Measurements from ENCODE around the gene HOXD9.

HOXD9 gene

GRCh38 chr2:176085861-176086771 is 36.4 kb upstream of the HOXD9 start:
- DNase-seq (ENCODE audit: extremely low read depth in 1 of 2, low read depth in 1 of 2) = no peak

GRCh38 chr2:176087330-176088047 is 35.0 kb upstream of the HOXD9 start:
- no peak for DNase-seq (ENCODE audit: extremely low read depth in 1 of 2, low read depth in 1 of 2)

DNA sequence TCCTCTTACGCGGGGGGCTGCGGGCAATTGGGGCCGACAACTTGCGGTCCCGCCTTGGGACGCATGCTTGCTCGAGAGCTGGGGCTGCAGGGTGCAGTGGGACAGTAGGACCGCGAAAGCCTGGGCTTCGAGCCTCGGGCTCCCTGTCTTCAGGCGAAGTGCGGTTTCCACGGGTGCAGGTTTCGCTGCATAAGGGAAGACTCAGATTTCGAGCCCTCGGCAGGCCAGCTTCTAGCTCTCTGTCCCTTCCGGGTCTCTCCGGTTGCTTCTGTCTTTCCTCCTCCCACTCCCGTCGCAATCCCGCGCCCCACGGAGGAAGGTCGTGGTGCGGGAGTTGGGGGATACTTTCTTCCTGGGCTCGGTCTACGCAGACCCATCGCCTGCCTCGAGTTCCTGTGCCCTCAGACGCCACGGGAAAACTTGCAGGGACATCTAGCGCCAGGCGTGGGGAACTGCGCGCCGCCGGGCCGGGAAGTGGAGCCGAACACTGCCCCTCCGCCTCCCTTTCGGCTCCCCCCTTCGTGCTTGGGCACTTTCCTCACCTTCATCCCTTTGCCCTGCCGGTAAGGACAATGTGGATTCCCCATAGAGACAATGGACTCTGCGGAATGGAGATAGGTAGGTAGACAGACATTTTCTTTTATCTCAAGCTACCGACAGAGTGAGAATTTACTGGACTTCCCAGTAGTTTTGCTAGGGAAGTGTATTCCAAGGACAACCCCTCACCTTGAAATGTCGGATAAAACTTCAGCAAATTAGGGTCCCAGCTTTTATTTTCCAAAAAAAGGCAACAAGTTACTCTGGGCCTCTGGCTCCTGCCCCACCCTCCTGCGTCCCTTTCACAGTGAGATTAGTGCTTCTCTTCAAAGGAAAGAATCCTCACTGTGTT is 34.2 kb upstream of the HOXD9 start:
- no peak for DNase-seq (ENCODE audit: extremely low read depth in 1 of 2, low read depth in 1 of 2)

- DNase-seq (ENCODE audit: extremely low read depth in 1 of 2, low read depth in 1 of 2) = no peak
These were observed 33.3 kb upstream of the HOXD9 start for GRCh38 chr2:176088937-176089842.

DNA sequence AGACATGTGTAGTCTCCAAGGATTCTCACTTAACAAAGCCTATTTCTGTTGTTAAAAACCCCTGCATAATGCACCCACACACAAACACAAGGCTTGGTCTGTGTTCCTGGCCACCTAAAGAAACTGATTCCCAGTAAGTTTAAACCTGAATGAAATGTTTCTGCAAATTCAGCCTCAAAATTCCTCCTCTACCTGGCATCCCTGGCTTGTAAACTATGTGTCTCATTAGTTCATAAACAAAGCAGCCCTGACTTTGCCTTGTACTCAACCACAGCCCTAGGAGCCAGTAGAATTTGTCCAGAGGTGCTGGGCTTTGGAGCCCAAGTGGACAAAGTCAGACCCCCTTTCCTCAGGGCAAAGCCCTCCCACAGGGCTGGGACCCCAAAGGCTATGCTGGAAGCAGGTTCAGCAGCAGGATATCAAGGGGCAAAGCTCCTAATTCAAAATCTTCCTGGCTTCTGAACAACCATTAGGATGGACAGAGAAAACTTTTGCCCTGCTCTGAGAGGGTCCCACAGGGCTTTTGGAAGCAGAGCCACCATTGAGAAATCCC is 32.6 kb upstream of the HOXD9 start:
- DNase-seq (ENCODE audit: extremely low read depth in 1 of 2, low read depth in 1 of 2) = no peak

- DNase-seq (ENCODE audit: extremely low read depth in 1 of 2, low read depth in 1 of 2) = no peak
These were observed 31.7 kb upstream of the HOXD9 start for GRCh38 chr2:176090862-176091261.

- no peak for DNase-seq (ENCODE audit: extremely low read depth in 1 of 2, low read depth in 1 of 2)
These were observed 30.9 kb upstream of the HOXD9 start for GRCh38 chr2:176091329-176092258.

- no peak for DNase-seq (ENCODE audit: extremely low read depth in 1 of 2, low read depth in 1 of 2)
These were observed 30.0 kb upstream of the HOXD9 start, which contains the start of gene HOXD13 for GRCh38 chr2:176092270-176093144. HOXD13 (plus strand) TSS chr2:176092721; CDS start chr2:176092891, 170 bp downstream.

GRCh38 chr2:176093145-176093897 is 29.2 kb upstream of the HOXD9 start:
- no peak for DNase-seq (ENCODE audit: extremely low read depth in 1 of 2, low read depth in 1 of 2)

DNA sequence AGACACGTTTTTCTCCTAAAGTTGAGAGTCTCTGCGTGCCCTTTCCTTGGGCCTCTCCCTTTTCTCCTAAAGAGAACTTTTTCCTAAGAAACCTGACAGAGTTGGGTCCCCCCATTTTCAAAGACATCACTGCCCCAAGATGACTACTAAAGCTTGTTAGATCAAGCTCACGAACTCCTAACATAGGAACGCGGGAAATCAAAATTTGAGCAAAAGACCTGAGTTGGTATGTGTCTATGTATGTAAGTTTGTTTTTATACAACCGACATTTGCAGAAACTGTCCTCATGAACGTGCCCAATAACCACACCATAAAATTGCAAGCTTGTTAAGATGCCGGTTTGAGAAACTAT is 28.6 kb upstream of the HOXD9 start:
- DNase-seq (ENCODE audit: extremely low read depth in 1 of 2, low read depth in 1 of 2) = no peak

DNA sequence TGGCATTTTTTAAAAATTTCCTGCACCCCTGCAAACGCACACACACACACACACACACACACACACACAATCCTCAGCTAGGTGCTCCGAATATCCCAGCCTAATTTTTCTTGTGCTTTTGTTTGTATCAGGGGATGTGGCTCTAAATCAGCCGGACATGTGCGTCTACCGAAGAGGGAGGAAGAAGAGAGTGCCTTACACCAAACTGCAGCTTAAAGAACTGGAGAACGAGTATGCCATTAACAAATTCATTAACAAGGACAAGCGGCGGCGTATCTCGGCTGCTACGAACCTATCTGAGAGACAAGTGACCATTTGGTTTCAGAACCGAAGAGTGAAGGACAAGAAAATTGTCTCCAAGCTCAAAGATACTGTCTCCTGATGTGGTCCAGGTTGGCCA is 28.2 kb upstream of the HOXD9 start:
- DNase-seq (ENCODE audit: extremely low read depth in 1 of 2, low read depth in 1 of 2) = no peak

- no peak for DNase-seq (ENCODE audit: extremely low read depth in 1 of 2, low read depth in 1 of 2)
These were observed 27.1 kb upstream of the HOXD9 start for GRCh38 chr2:176095421-176095820.

DNA sequence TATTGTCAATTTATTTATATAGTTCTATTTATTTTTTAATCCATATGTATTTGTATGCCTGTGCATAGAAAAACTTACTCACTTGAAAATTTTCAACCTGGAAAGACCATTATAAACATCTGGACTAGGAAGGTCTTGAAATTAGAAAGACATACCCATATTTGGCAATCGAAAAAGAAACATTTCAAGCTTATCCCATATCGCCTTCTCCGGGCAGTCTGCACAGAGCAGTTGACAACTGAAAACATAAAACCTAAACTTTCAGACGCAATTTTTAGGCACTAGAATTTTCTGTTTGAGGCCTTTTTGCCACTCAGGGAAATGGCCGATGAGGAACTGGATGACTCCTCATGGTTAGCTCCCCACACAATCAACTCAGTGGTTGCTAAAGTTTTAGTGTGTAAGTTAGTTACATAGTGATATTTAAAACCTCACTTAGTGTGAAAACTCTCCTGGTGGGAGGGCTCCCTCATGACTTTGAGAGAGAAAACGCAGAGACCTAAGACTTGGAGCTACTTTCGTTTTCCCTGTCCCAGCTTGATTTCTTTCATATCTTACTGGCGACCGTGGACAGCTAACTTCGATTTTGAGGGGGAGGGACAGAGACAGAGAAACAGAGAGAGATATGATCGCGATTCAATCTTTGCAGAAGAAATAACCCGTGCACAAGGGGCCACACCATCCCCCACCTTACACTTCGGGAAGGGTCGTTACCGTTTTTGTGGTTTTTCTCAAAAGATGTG is 26.1 kb upstream of the HOXD9 start:
- no peak for DNase-seq (ENCODE audit: extremely low read depth in 1 of 2, low read depth in 1 of 2)

DNA sequence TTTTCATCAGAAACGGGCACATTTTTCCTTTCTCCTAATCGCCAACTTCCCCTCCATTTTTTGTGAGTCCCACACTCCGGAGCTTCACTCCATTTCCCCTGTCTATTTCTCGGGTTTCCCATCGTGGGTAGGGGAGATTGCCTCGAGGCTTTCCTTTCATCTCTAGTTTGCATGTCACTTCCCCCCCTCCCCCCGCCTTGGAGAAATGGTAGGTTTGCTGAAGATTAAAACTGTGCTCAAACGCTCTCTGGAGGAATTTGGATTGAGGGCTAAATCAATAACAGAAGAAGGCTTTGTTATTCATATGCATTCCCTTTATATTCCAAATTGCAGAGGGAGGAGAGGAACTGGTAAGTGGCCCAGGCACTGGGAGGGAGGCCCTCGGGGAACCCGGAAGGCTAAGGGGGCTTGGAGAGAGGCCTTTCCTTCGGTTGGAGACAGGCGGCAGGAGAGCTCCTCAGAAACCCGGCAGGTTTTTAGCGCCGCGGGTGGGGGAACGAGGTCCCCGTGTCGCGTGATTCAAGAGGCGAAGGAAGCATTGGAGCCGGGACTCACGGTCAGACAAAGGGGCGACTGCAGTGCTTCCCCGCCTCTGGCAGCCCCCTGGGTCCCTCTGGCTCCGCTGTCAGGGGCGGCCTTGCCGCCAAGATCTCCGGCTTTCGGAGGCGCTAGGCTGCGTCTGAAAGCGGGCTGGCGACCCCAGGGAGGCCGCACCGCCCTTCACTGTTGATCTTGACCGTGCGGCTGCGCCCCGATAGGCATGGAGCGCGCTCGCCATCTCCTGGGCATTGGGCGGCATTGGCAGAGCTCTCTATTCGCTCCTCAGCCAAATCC is 25.3 kb upstream of the HOXD9 start:
- no peak for DNase-seq (ENCODE audit: extremely low read depth in 1 of 2, low read depth in 1 of 2)

- no peak for DNase-seq (ENCODE audit: extremely low read depth in 1 of 2, low read depth in 1 of 2)
These were observed 24.6 kb upstream of the HOXD9 start for GRCh38 chr2:176097820-176098365.

Measured in stimulated activated CD8-positive, alpha-beta memory T cell treated with anti-CD3 and anti-CD28 coated beads, Interleukin-7, amount 100 ng/mL, for 48 hours (primary cell).